ENCODE data around the gene FKBP2. TPM values are rescaled to one million over a fixed set of nuclear protein-coding genes. Genes with fewer than 3 reads are reported as not detected.

FKBP2 gene
- total RNA-seq, 1 donor = 8.1 TPM

GRCh38 chr11:64284962-64285884 is 44.3 kb downstream of the FKBP2 start, which contains the start of gene GPR137:
Gene GPR137, plus strand, starts transcription at chr11:64285848. Its CDS starts 677 bp downstream, at chr11:64286525.
- Histone ChIP-seq H3K4me3 (ENCODE audit: low read length) (peak within 1 kb of the TSS; percentile 77), H3K4me1 (ENCODE audit: insufficient read depth, low read length) (peaks cover 19% of the 10 kb centered on the region), H3K9me3 (ENCODE audit: low read depth, low read length) (no peaks in the 10 kb centered on the region), H3K27me3 (ENCODE audit: insufficient read depth, low read length) (peaks cover 3% of the 10 kb centered on the region)

GRCh38 chr11:64285885-64286800 is 45.2 kb downstream of the FKBP2 start:
- H3K9me3 ChIP-seq (ENCODE audit: low read depth, low read length) = no peaks in the 10 kb centered on the region
- peak overlapping the region; percentile 77 for H3K4me3 ChIP-seq (ENCODE audit: low read length)
- peaks cover 12% of the 10 kb centered on the region for H3K27me3 ChIP-seq (ENCODE audit: insufficient read depth, low read length)
- H3K4me1 ChIP-seq (ENCODE audit: insufficient read depth, low read length) = peaks cover 19% of the 10 kb centered on the region

GRCh38 chr11:64286801-64287159 is 45.9 kb downstream of the FKBP2 start:
- no peaks in the 10 kb centered on the region for H3K9me3 ChIP-seq (ENCODE audit: low read depth, low read length)
- H3K27me3 ChIP-seq (ENCODE audit: insufficient read depth, low read length) = peaks cover 15% of the 10 kb centered on the region
- no peak overlapping the region for H3K4me3 ChIP-seq (ENCODE audit: low read length)
- H3K4me1 ChIP-seq (ENCODE audit: insufficient read depth, low read length) = peaks cover 25% of the 10 kb centered on the region

GRCh38 chr11:64287676-64288352 is 46.9 kb downstream of the FKBP2 start:
- Histone ChIP-seq H3K4me1 (ENCODE audit: insufficient read depth, low read length) (peaks cover 35% of the 10 kb centered on the region), H3K27me3 (ENCODE audit: insufficient read depth, low read length) (peaks cover 21% of the 10 kb centered on the region), H3K4me3 (ENCODE audit: low read length) (no peak overlapping the region), H3K9me3 (ENCODE audit: low read depth, low read length) (no peaks in the 10 kb centered on the region)

DNA sequence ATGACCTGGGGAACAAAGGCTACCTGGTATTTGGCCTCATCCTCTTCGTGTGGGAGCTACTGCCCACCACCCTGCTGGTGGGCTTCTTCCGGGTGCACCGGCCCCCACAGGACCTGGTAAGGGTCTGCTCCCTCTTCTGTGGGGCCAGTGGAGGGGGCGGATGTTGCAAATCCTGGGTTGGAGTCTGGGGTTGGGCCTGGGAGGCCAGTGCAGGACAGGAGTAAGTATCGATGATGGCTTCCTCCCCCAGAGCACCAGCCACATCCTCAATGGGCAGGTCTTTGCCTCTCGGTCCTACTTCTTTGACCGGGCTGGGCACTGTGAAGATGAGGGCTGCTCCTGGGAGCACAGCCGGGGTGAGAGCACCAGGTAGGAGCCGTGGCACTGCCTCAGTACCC is 47.5 kb downstream of the FKBP2 start:
- peaks cover 26% of the 10 kb centered on the region for H3K27me3 ChIP-seq (ENCODE audit: insufficient read depth, low read length)
- H3K9me3 ChIP-seq (ENCODE audit: low read depth, low read length) = no peaks in the 10 kb centered on the region
- no peak overlapping the region for H3K4me3 ChIP-seq (ENCODE audit: low read length)
- peaks cover 34% of the 10 kb centered on the region for H3K4me1 ChIP-seq (ENCODE audit: insufficient read depth, low read length)

DNA sequence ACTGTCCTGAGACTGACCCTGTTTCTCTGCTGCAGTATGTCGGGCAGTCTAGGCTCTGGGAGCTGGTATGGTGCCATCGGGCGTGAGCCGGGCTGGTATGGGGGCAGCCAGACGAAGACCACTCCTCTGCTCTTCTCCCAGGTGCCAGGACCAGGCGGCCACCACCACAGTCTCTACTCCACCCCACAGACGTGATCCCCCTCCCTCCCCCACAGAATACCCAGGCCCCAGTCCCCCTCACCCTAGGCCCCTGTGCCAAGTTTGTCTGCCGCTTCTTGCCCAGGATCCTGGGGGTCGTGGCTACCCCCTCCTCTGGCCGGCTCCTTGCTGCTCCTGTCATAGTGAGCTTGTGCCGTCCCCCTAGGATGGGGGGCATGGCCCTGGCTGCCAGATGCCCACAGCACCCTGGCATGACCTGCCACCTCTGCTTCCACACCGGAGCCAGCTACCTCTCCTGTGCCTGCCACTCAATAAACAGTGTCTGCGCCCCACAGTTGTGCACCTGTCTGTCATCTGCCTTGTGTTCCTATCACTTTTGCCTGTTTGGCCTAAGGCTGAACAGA is 48.2 kb downstream of the FKBP2 start:
- Histone ChIP-seq H3K27me3 (ENCODE audit: insufficient read depth, low read length) (peaks cover 34% of the 10 kb centered on the region), H3K4me1 (ENCODE audit: insufficient read depth, low read length) (peaks cover 27% of the 10 kb centered on the region), H3K4me3 (ENCODE audit: low read length) (no peak overlapping the region), H3K9me3 (ENCODE audit: low read depth, low read length) (no peaks in the 10 kb centered on the region)

DNA sequence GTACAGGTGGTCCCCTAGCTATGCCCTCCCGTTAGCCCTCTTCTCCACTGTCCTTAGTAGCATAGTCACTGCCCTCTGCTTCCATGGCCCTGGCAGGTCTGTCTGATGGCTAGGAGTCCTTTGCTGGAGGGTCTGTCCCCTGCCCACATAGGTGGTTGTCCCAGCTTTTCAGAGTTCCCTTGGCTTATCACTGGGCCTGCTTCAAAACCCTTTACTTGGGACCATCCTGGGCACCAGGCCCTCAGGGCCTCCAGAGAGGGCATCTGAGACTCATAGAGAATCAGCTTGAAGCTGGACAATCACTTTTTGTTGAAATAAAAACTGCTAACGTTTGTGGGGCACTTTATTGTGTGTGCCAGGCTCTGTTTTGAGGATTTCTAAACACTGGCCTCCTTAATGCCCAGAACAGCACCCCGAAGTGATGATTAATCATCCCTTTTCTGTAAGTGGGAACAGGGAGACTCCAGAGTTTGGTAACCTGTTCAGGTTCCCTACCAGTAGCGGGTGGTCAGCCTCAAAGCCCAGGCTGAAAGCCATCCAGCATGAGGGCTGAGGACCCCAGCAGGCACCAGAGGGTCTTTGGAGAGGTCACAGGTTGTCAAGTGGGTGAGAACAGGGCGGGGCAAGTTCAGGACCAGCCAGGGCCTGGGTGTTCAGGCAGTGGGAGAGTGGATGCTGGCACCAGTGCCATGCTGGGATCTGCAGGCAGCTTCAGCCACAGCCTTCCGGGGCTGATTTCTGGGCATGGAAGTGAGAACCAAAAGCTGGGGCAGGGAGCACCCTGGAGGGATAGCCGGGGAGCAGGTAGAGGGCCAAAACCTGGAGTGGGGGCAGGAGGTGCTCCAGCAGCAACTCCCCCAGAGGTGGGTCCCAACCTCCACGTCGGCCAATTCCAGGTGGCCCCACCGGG is 49.7 kb downstream of the FKBP2 start:
- H3K27me3 ChIP-seq (ENCODE audit: insufficient read depth, low read length) = peaks cover 49% of the 10 kb centered on the region
- no peak overlapping the region for H3K4me3 ChIP-seq (ENCODE audit: low read length)
- H3K4me1 ChIP-seq (ENCODE audit: insufficient read depth, low read length) = peaks cover 24% of the 10 kb centered on the region
- H3K9me3 ChIP-seq (ENCODE audit: low read depth, low read length) = no peaks in the 10 kb centered on the region

- H3K4me1 ChIP-seq (ENCODE audit: insufficient read depth, low read length) = peaks cover 18% of the 10 kb centered on the region
- no peak within 1 kb of the TSS for H3K4me3 ChIP-seq (ENCODE audit: low read length)
- H3K9me3 ChIP-seq (ENCODE audit: low read depth, low read length) = no peaks in the 10 kb centered on the region
- peaks cover 56% of the 10 kb centered on the region for H3K27me3 ChIP-seq (ENCODE audit: insufficient read depth, low read length)
Observed at GRCh38 chr11:64291262-64291751, 50.4 kb downstream of the FKBP2 start, which contains the start of gene KCNK4. Gene KCNK4, plus strand, starts transcription at chr11:64291302. Its CDS starts 1,717 bp downstream, at chr11:64293019.

GRCh38 chr11:64291752-64292459 is 51.0 kb downstream of the FKBP2 start:
- H3K4me3 ChIP-seq (ENCODE audit: low read length) = no peak overlapping the region
- H3K9me3 ChIP-seq (ENCODE audit: low read depth, low read length) = no peaks in the 10 kb centered on the region
- H3K4me1 ChIP-seq (ENCODE audit: insufficient read depth, low read length) = peaks cover 16% of the 10 kb centered on the region
- H3K27me3 ChIP-seq (ENCODE audit: insufficient read depth, low read length) = peaks cover 62% of the 10 kb centered on the region

GRCh38 chr11:64292460-64293254 is 51.8 kb downstream of the FKBP2 start:
- Histone ChIP-seq H3K27me3 (ENCODE audit: insufficient read depth, low read length) (peaks cover 69% of the 10 kb centered on the region), H3K9me3 (ENCODE audit: low read depth, low read length) (no peaks in the 10 kb centered on the region), H3K4me3 (ENCODE audit: low read length) (no peak overlapping the region), H3K4me1 (ENCODE audit: insufficient read depth, low read length) (peaks cover 16% of the 10 kb centered on the region)

Data from mononuclear cell (primary cell).